Trophoblast cell (in vitro differentiated cells and primary cell): Measurements from ENCODE around the gene FUOM.

Source experiments
- DNase-seq, 2 donors: peaks; one replicate each; pipeline ENCODE4 v3.0.0-alpha.2; 2016
- H2AFZ ChIP-seq: 2 replicates; pipeline ENCODE4 v1.6.1; 2013; ENCODE audit warnings: low read length, moderate library complexity, mild to moderate bottlenecking; ENCODE audit not compliant: insufficient read depth, poor library complexity
- H2AK5ac ChIP-seq: 2 replicates; pipeline ENCODE4 v1.6.1; 2013; ENCODE audit warnings: mild to moderate bottlenecking, low read length
- H2BK120ac ChIP-seq: 2 replicates; pipeline ENCODE4 v1.6.1; 2013; ENCODE audit warnings: low read length, mild to moderate bottlenecking, moderate library complexity; ENCODE audit not compliant: insufficient read depth, poor library complexity
- H2BK12ac ChIP-seq: 2 replicates; pipeline ENCODE4 v1.6.1; 2013; ENCODE audit warnings: mild to moderate bottlenecking, low read length, moderate library complexity
- H2BK5ac ChIP-seq: 2 replicates; pipeline ENCODE4 v1.6.1; 2013; ENCODE audit warnings: low read length, low read depth, moderate library complexity, mild to moderate bottlenecking; ENCODE audit not compliant: poor library complexity
- H3K14ac ChIP-seq: 2 replicates; pipeline ENCODE4 v1.6.1; 2013; ENCODE audit warnings: mild to moderate bottlenecking, low read length
- H3K18ac ChIP-seq: 2 replicates; pipeline ENCODE4 v1.6.1; 2013; ENCODE audit warnings: mild to moderate bottlenecking, low read length
- H3K23ac ChIP-seq: 2 replicates; pipeline ENCODE4 v1.6.1; 2013; ENCODE audit warnings: low read length
- H3K27ac ChIP-seq: 2 replicates; pipeline ENCODE4 v1.5.1; 2013; ENCODE audit warnings: low read depth, mild to moderate bottlenecking, inconsistent platforms, low read length, moderate library complexity
- H3K27me3 ChIP-seq: 2 replicates; pipeline ENCODE4 v1.6.1; 2013; ENCODE audit warnings: inconsistent platforms, mild to moderate bottlenecking, low read length, moderate library complexity; ENCODE audit not compliant: insufficient read depth
- H3K36me3 ChIP-seq, 2 experiments: 1 replicate in 1 of 2; 2 replicates in 1 of 2; pipeline ENCODE4 v1.6.1; 2013; ENCODE audit warnings: low read length in 2 of 2, mild to moderate bottlenecking in 2 of 2, moderate library complexity in 1 of 2; ENCODE audit not compliant: insufficient read depth in 2 of 2, control insufficient read depth in 1 of 2
- H3K4ac ChIP-seq: 2 replicates; pipeline ENCODE4 v1.6.1; 2013; ENCODE audit warnings: low read depth, mild to moderate bottlenecking, low read length, moderate library complexity
- H3K4me1 ChIP-seq, 2 experiments: 1 replicate in 1 of 2; 2 replicates in 1 of 2; pipeline ENCODE4 v1.6.1; 2013; ENCODE audit warnings: low read length in 2 of 2, mild to moderate bottlenecking in 2 of 2, moderate library complexity in 1 of 2; ENCODE audit not compliant: insufficient read depth in 2 of 2, control insufficient read depth in 1 of 2
- H3K4me2 ChIP-seq: 2 replicates; pipeline ENCODE4 v1.6.1; 2013; ENCODE audit warnings: inconsistent platforms, mild to moderate bottlenecking, low read length, moderate library complexity
- H3K4me3 ChIP-seq: 2 replicates; pipeline ENCODE4 v1.5.1; 2013; ENCODE audit warnings: mild to moderate bottlenecking, low read depth, low read length, inconsistent platforms
- H3K79me1 ChIP-seq: one replicate; pipeline ENCODE4 v1.6.1; 2013; ENCODE audit warnings: low read length
- H3K79me2 ChIP-seq: 2 replicates; pipeline ENCODE4 v1.6.1; 2013; ENCODE audit warnings: low read length, mild to moderate bottlenecking; ENCODE audit not compliant: control insufficient read depth, insufficient read depth, poor library complexity
- H3K9ac ChIP-seq: 2 replicates; pipeline ENCODE4 v1.6.1; 2013; ENCODE audit warnings: mild to moderate bottlenecking, low read length
- H3K9me3 ChIP-seq: 2 replicates; pipeline ENCODE4 v1.6.1; 2013; ENCODE audit warnings: low read depth, mild to moderate bottlenecking, control low read depth, inconsistent platforms, low read length; ENCODE audit not compliant: insufficient read depth
- H4K12ac ChIP-seq: 2 replicates; pipeline ENCODE4 v1.6.1; 2013; ENCODE audit warnings: low read depth, mild to moderate bottlenecking, low read length, moderate library complexity
- H4K8ac ChIP-seq: 2 replicates; pipeline ENCODE4 v1.6.1; 2013; ENCODE audit warnings: low read depth, mild to moderate bottlenecking, low read length, moderate library complexity
- H4K91ac ChIP-seq: one replicate; pipeline ENCODE4 v1.6.1; 2013; ENCODE audit warnings: low read depth, mild to moderate bottlenecking, low read length, moderate library complexity
- WGBS: extraction: QIAGEN DNeasy Blood & Tissue Kit; methylation state at CpG from one replicate; pipeline ENCODE4 v1.1.7; 2013; ENCODE audit warnings: missing lambda C conversion rate; ENCODE audit not compliant: insufficient read length, insufficient coverage; ENCODE audit errors: extremely low coverage; 5-methylcytosine and 5-hydroxymethylcytosine counted together

Gene FUOM

DNA sequence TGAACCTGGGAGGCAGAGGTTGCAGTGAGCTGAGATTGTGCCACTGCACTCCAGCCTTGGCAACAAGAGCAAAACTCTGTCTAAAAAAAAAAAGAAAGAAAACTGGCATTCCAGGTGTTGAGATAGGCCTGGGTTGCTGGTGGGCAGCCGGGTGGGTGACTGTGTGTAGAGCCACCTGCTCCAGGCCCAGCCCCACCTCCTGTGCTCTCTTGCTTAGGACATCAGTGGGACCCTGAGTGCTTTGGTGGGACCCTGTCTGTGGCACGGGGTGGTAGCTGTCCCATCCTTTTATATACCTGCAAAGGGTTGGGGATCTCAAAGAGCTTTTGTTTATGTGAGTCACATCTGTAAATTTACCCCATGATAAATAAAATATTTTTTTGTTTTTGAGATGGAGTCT lies 27.4 kb upstream of the FUOM start:
- no peak overlapping the region for H2AFZ ChIP-seq
- H3K36me3 ChIP-seq = no peaks in the 10 kb centered on the region
- no peak overlapping the region for H3K23ac ChIP-seq
- H2BK12ac ChIP-seq = no peak overlapping the region
- H3K4me1 ChIP-seq = no peaks in the 10 kb centered on the region
- H3K79me1 ChIP-seq = no peaks in the 10 kb centered on the region
- H3K27ac ChIP-seq = no peak overlapping the region
- H3K27me3 ChIP-seq = no peaks in the 10 kb centered on the region
- no peak overlapping the region for H3K14ac ChIP-seq
- DNase-seq = no peak
- H2BK5ac ChIP-seq = no peak overlapping the region
- no peaks in the 10 kb centered on the region for H3K9me3 ChIP-seq
- H4K12ac ChIP-seq = no peak overlapping the region
- no CpG with 5 or more reads among the region's 2 CpGs for WGBS
- H3K4me2 ChIP-seq = no peak overlapping the region
- no peak overlapping the region for H4K8ac ChIP-seq
- H3K79me2 ChIP-seq = no peaks in the 10 kb centered on the region
- H2BK120ac ChIP-seq = no peak overlapping the region
- no peak overlapping the region for H3K9ac ChIP-seq
- H4K91ac ChIP-seq = no peak overlapping the region
- no peak overlapping the region for H3K18ac ChIP-seq
- no peak overlapping the region for H2AK5ac ChIP-seq
- no peak overlapping the region for H3K4me3 ChIP-seq
- no peak overlapping the region for H3K4ac ChIP-seq

DNA sequence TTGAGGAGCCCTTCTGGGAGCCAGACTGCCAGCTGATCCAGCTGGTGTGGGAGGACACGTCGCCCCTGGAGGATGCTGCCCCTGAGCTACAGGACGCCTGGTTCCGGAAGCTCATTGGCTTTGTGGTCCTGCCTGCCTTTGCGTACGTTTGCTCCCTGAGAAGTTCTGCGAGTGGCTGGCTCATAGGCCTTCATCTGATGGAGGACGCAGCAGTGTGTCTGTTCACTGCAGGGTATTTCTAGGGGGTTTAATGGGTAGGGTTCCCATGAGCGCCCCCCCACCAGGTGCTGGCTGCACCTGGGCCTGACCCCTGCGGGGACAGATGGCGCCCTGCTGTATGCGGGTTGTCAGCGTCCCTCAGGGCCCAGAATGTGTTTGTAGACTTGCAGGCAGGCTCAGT lies 26.3 kb upstream of the FUOM start:
- Histone ChIP-seq H3K18ac (no peak overlapping the region), H3K4me3 (no peak overlapping the region), H3K27ac (no peak overlapping the region), H3K14ac (no peak overlapping the region), H3K4ac (no peak overlapping the region), H2AK5ac (no peak overlapping the region), H3K9me3 (no peaks in the 10 kb centered on the region), H4K12ac (no peak overlapping the region), H3K9ac (no peak overlapping the region), H3K36me3 (no peaks in the 10 kb centered on the region), H2BK12ac (no peak overlapping the region), H2AFZ (no peak overlapping the region), H4K91ac (no peak overlapping the region), H3K4me1 (peaks cover 0 to 4% of the 10 kb centered on the region in 2 experiments), H2BK120ac (no peak overlapping the region), H2BK5ac (no peak overlapping the region), H3K79me2 (no peaks in the 10 kb centered on the region), H3K27me3 (no peaks in the 10 kb centered on the region), H3K23ac (no peak overlapping the region), H4K8ac (no peak overlapping the region), H3K79me1 (no peaks in the 10 kb centered on the region), H3K4me2 (no peak overlapping the region)
- DNase-seq = peak; percentile 32 to 48
- no CpG with 5 or more reads among the region's 13 CpGs for WGBS

DNA sequence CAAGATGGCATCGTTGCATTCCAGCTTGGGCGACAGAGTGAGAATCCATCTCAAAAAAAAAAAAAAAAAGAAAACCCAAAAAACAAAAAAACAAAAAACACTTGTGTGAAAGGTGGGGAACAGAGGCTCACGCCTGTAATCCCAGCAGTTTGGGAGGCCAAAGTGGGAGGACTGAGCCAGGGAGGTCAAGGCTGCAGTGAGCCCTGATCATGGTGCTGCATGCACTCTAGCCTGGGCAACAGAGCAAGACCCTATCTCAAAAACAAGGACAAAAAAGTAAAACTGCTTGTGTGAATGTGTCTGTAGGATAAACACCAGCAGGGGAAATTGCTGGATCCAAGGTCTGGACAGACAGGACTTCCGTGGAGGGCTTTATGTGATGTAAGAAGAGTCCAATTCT lies 25.7 kb upstream of the FUOM start:
- Histone ChIP-seq H2BK12ac (no peak overlapping the region), H3K18ac (no peak overlapping the region), H3K27ac (no peak overlapping the region), H3K9me3 (peaks cover under 1% of the 10 kb centered on the region), H3K14ac (no peak overlapping the region), H3K4me1 (peaks cover 0 to 4% of the 10 kb centered on the region in 2 experiments), H3K23ac (no peak overlapping the region), H2BK120ac (no peak overlapping the region), H3K36me3 (no peaks in the 10 kb centered on the region), H2BK5ac (no peak overlapping the region), H4K8ac (no peak overlapping the region), H3K4ac (no peak overlapping the region), H2AK5ac (no peak overlapping the region), H3K4me3 (no peak overlapping the region), H3K79me1 (no peaks in the 10 kb centered on the region), H3K79me2 (peaks cover 1% of the 10 kb centered on the region), H4K91ac (no peak overlapping the region), H3K27me3 (no peaks in the 10 kb centered on the region), H4K12ac (no peak overlapping the region), H2AFZ (no peak overlapping the region), H3K4me2 (no peak overlapping the region), H3K9ac (no peak overlapping the region)
- no peak for DNase-seq
- no CpG with 5 or more reads among the region's 4 CpGs for WGBS

DNA sequence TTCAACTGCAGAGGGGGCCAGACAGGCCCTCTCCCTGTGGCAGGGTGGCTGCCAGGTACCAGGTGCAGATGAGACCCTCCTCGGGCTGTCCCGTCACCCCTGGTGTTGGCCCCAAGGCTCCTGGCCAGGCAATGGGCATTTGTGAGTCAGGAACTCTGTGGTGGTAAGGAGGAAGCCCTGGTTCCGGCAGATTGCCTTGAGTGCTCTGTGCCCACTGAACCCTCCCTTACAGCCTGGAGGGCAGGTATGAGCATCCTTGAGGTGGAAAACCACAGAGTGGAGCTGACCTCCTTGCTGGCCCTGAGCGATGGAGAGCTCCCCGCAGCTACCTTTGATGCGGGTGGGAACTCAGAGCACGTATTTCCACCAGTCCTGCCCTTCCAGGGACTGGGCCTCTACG lies 23.2 kb upstream of the FUOM start:
- WGBS = no CpG with 5 or more reads among the region's 8 CpGs
- no peak overlapping the region for H3K4ac ChIP-seq
- no peak overlapping the region for H3K4me2 ChIP-seq

More for the DNA sequence above, 23.2 kb upstream of the FUOM start:
- Histone ChIP-seq H3K27me3 (peaks cover 8% of the 10 kb centered on the region), H2AK5ac (no peak overlapping the region), H3K9me3 (peaks cover 6% of the 10 kb centered on the region), H4K12ac (no peak overlapping the region), H3K36me3 (no peaks in the 10 kb centered on the region), H3K27ac (no peak overlapping the region), H4K91ac (no peak overlapping the region), H2BK120ac (no peak overlapping the region), H2BK5ac (no peak overlapping the region), H4K8ac (no peak overlapping the region), H3K79me2 (peaks cover 2% of the 10 kb centered on the region), H3K14ac (no peak overlapping the region), H3K9ac (no peak overlapping the region), H2AFZ (no peak overlapping the region), H3K23ac (no peak overlapping the region), H3K4me3 (no peak overlapping the region), H3K79me1 (no peaks in the 10 kb centered on the region), H3K18ac (no peak overlapping the region), H2BK12ac (no peak overlapping the region), H3K4me1 (peaks cover 3 to 4% of the 10 kb centered on the region in 2 experiments)
- DNase-seq = no peak
